ENCODE data around the gene CACNA1G.

The CACNA1G gene

GRCh38 chr17:50594892-50595291 is 34.4 kb downstream of the CACNA1G start:
- H4K8ac ChIP-seq (ENCODE audit: low read depth, low read length) = no peak overlapping the region
- no peak overlapping the region for H3K18ac ChIP-seq (ENCODE audit: low read length)
- H2BK15ac ChIP-seq (replicated peaks; ENCODE audit: low read depth) = no peak overlapping the region

DNA sequence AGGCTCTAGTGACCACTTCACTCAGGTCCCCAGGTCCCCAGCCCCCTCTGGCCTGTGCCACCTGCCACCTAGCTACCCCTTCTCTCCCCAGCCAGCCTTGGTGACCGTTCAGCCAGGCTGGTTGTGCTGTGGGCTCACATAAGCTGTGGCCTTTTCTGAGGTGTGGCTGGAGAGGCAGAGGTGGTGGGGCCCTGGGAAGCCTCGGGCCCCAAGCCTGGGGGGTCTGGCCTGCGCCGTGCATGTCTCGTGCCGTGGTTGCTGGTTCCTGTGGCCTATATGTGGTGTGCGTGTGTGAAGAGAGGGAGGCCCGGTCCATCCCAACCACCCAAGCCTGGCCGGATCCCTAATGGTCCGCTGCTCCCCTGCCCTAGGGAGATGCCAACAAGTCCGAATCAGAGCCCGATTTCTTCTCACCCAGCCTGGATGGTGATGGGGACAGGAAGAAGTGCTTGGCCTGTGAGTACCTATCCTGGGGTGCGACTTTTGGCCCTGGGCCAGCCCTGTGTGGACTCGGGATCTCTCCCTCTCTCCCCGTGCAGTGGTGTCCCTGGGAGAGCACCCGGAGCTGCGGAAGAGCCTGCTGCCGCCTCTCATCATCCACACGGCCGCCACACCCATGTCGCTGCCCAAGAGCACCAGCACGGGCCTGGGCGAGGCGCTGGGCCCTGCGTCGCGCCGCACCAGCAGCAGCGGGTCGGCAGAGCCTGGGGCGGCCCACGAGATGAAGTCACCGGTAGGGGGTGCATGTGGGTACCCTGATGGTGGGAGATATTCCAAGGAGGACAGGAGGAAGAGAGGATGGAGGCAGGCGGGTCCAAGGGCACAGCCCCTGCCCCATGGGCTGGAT is 35.9 kb downstream of the CACNA1G start:
- Histone ChIP-seq H3K27me3 (ENCODE audit: insufficient read depth, low read length, poor library complexity) (no peaks in the 10 kb centered on the region), H4K5ac (ENCODE audit: low read length) (no peak overlapping the region), H3K4ac (ENCODE audit: low read depth, low read length) (no peak overlapping the region), H3K18ac (ENCODE audit: low read length) (no peak overlapping the region), H3K27ac (ENCODE audit: low read depth, low read length) (no peak overlapping the region), H3K4me1 (ENCODE audit: control insufficient read depth, low read depth, low read length) (no peaks in the 10 kb centered on the region), H2BK120ac (ENCODE audit: low read depth, low read length) (no peak overlapping the region), H3K4me2 (ENCODE audit: low read length) (no peak overlapping the region), H3K56ac (ENCODE audit: low read length) (no peak overlapping the region), H3K4me3 (ENCODE audit: low read length) (no peak overlapping the region), H2AK5ac (ENCODE audit: low read length) (no peak overlapping the region), H3K79me1 (ENCODE audit: low read length) (no peaks in the 10 kb centered on the region), H3K79me2 (ENCODE audit: control insufficient read depth, insufficient read depth, low read length) (no peaks in the 10 kb centered on the region), H3K23ac (ENCODE audit: low read length) (no peak overlapping the region), H2BK15ac (replicated peaks; ENCODE audit: low read depth) (no peak overlapping the region), H2BK5ac (ENCODE audit: low read length) (no peak overlapping the region), H3K36me3 (ENCODE audit: control insufficient read depth, insufficient read depth, low read length) (no peaks in the 10 kb centered on the region), H3K9ac (ENCODE audit: low read length) (no peak overlapping the region), H4K8ac (ENCODE audit: low read depth, low read length) (no peak overlapping the region)
- peak; percentile 70 for DNase-seq
- no CpG with 5 or more reads among the region's 34 CpGs for WGBS (ENCODE audit: extremely low coverage, insufficient coverage, low lambda C conversion rate)

More at GRCh38 chr17:50594892-50595291, 34.4 kb downstream of the CACNA1G start:
- Histone ChIP-seq H2AK5ac (ENCODE audit: low read length) (no peak overlapping the region), H3K79me1 (ENCODE audit: low read length) (no peaks in the 10 kb centered on the region), H3K36me3 (ENCODE audit: control insufficient read depth, insufficient read depth, low read length) (no peaks in the 10 kb centered on the region), H3K4me1 (ENCODE audit: control insufficient read depth, low read depth, low read length) (no peaks in the 10 kb centered on the region), H3K4ac (ENCODE audit: low read depth, low read length) (no peak overlapping the region), H3K4me2 (ENCODE audit: low read length) (no peak overlapping the region), H2BK120ac (ENCODE audit: low read depth, low read length) (no peak overlapping the region), H3K23ac (ENCODE audit: low read length) (no peak overlapping the region), H2BK5ac (ENCODE audit: low read length) (no peak overlapping the region), H4K5ac (ENCODE audit: low read length) (no peak overlapping the region), H3K4me3 (ENCODE audit: low read length) (no peak overlapping the region), H3K27me3 (ENCODE audit: insufficient read depth, low read length, poor library complexity) (no peaks in the 10 kb centered on the region), H3K56ac (ENCODE audit: low read length) (no peak overlapping the region), H3K79me2 (ENCODE audit: control insufficient read depth, insufficient read depth, low read length) (no peaks in the 10 kb centered on the region), H3K27ac (ENCODE audit: low read depth, low read length) (no peak overlapping the region), H3K9ac (ENCODE audit: low read length) (no peak overlapping the region)
- no CpG with 5 or more reads among the region's 21 CpGs for WGBS (ENCODE audit: extremely low coverage, insufficient coverage, low lambda C conversion rate)
- DNase-seq = no peak

DNA sequence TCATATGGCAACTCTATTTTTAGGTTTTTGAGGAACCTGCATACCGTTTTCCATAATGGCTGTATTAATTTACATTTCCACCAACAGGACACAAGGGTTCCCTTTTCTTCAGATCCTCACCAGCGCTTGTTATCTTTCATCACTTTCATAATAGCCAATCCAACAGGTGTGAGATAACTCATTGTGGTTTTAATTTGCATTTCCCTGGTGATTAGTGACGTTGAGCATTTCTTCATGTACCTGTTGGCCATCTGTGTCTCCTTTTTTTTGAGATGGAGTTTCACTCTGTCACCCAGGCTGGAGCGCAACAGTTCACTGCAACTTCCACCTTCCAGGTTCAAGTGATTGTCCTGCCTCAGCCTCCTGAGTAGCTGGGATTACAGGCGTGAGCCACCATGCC is 38.0 kb downstream of the CACNA1G start:
- H3K79me1 ChIP-seq (ENCODE audit: low read length) = no peaks in the 10 kb centered on the region
- no peak overlapping the region for H4K8ac ChIP-seq (ENCODE audit: low read depth, low read length)
- H3K18ac ChIP-seq (ENCODE audit: low read length) = no peak overlapping the region
- no peak overlapping the region for H3K4ac ChIP-seq (ENCODE audit: low read depth, low read length)
- no peak overlapping the region for H3K23ac ChIP-seq (ENCODE audit: low read length)
- H2BK15ac ChIP-seq (replicated peaks; ENCODE audit: low read depth) = no peak overlapping the region
- no peak overlapping the region for H2BK5ac ChIP-seq (ENCODE audit: low read length)
- H3K4me3 ChIP-seq (ENCODE audit: low read length) = no peak overlapping the region
- no peak overlapping the region for H3K9ac ChIP-seq (ENCODE audit: low read length)
- no peak overlapping the region for H2BK120ac ChIP-seq (ENCODE audit: low read depth, low read length)
- no peak overlapping the region for H4K5ac ChIP-seq (ENCODE audit: low read length)
- DNase-seq = no peak
- H3K27me3 ChIP-seq (ENCODE audit: insufficient read depth, low read length, poor library complexity) = no peaks in the 10 kb centered on the region
- no peak overlapping the region for H3K56ac ChIP-seq (ENCODE audit: low read length)
- no peak overlapping the region for H3K27ac ChIP-seq (ENCODE audit: low read depth, low read length)
- no peaks in the 10 kb centered on the region for H3K4me1 ChIP-seq (ENCODE audit: control insufficient read depth, low read depth, low read length)
- no peaks in the 10 kb centered on the region for H3K36me3 ChIP-seq (ENCODE audit: control insufficient read depth, insufficient read depth, low read length)
- no peaks in the 10 kb centered on the region for H3K79me2 ChIP-seq (ENCODE audit: control insufficient read depth, insufficient read depth, low read length)
- no peak overlapping the region for H2AK5ac ChIP-seq (ENCODE audit: low read length)
- H3K4me2 ChIP-seq (ENCODE audit: low read length) = no peak overlapping the region
- no CpG with 5 or more reads among the region's 5 CpGs for WGBS (ENCODE audit: extremely low coverage, insufficient coverage, low lambda C conversion rate)

DNA sequence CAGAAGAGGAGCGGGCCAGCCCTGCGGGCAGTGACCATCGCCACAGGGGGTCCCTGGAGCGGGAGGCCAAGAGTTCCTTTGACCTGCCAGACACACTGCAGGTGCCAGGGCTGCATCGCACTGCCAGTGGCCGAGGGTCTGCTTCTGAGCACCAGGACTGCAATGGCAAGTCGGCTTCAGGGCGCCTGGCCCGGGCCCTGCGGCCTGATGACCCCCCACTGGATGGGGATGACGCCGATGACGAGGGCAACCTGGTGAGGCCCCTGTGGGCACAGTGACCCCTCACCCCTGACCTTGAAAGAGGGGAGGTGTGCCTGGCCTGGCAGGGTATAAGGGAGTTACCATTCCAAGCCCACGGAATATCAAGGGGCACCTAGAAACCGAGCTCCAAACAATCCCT is 39.1 kb downstream of the CACNA1G start:
- Histone ChIP-seq H2AK5ac (ENCODE audit: low read length) (no peak overlapping the region), H3K36me3 (ENCODE audit: control insufficient read depth, insufficient read depth, low read length) (no peaks in the 10 kb centered on the region), H3K27ac (ENCODE audit: low read depth, low read length) (no peak overlapping the region), H3K18ac (ENCODE audit: low read length) (no peak overlapping the region), H2BK5ac (ENCODE audit: low read length) (no peak overlapping the region), H3K27me3 (ENCODE audit: insufficient read depth, low read length, poor library complexity) (no peaks in the 10 kb centered on the region), H3K9ac (ENCODE audit: low read length) (no peak overlapping the region), H3K79me1 (ENCODE audit: low read length) (no peaks in the 10 kb centered on the region), H3K4me3 (ENCODE audit: low read length) (no peak overlapping the region), H3K4me2 (ENCODE audit: low read length) (no peak overlapping the region), H3K4me1 (ENCODE audit: control insufficient read depth, low read depth, low read length) (no peaks in the 10 kb centered on the region), H2BK15ac (replicated peaks; ENCODE audit: low read depth) (no peak overlapping the region), H3K4ac (ENCODE audit: low read depth, low read length) (no peak overlapping the region), H2BK120ac (ENCODE audit: low read depth, low read length) (no peak overlapping the region), H3K56ac (ENCODE audit: low read length) (no peak overlapping the region), H3K79me2 (ENCODE audit: control insufficient read depth, insufficient read depth, low read length) (no peaks in the 10 kb centered on the region), H4K8ac (ENCODE audit: low read depth, low read length) (no peak overlapping the region), H4K5ac (ENCODE audit: low read length) (no peak overlapping the region), H3K23ac (ENCODE audit: low read length) (no peak overlapping the region)
- no peak for DNase-seq
- WGBS (ENCODE audit: extremely low coverage, insufficient coverage, low lambda C conversion rate) = no CpG with 5 or more reads among the region's 15 CpGs

DNA sequence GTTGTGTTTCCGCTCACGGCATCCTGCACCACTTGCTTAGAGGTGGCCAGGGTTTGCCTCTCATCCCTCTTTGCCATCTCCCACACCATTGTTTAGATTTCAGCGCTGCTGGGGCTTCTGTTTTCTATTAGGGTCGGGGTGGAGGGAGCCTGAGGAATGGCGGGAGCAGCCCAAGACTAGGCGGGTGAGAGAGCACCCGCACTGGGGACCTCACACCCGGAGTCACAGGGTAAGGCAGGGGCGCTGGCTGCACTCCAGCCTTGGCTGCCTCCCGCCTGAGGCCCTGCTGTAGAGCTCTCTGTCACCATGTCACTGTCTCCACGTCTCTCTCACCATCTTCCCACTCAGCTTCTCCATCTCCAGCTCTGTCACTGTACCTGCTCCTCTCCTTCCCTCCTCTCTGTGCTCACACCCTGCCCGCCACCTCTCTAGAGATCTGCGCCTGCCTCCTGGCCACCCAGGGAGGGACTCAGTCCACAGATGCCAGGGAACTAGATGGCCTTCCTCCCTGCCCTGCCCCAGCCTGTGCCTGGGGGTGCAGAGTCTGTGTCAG is 41.4 kb downstream of the CACNA1G start:
- DNase-seq = no peak
- WGBS (ENCODE audit: extremely low coverage, insufficient coverage, low lambda C conversion rate) = no CpG with 5 or more reads among the region's 13 CpGs
- Histone ChIP-seq H3K56ac (ENCODE audit: low read length) (no peak overlapping the region), H4K8ac (ENCODE audit: low read depth, low read length) (no peak overlapping the region), H3K4me1 (ENCODE audit: control insufficient read depth, low read depth, low read length) (no peaks in the 10 kb centered on the region), H2BK15ac (replicated peaks; ENCODE audit: low read depth) (no peak overlapping the region), H3K4ac (ENCODE audit: low read depth, low read length) (no peak overlapping the region), H3K18ac (ENCODE audit: low read length) (no peak overlapping the region), H2BK120ac (ENCODE audit: low read depth, low read length) (no peak overlapping the region), H3K9ac (ENCODE audit: low read length) (no peak overlapping the region), H2AK5ac (ENCODE audit: low read length) (no peak overlapping the region), H3K36me3 (ENCODE audit: control insufficient read depth, insufficient read depth, low read length) (no peaks in the 10 kb centered on the region), H3K4me2 (ENCODE audit: low read length) (no peak overlapping the region), H4K5ac (ENCODE audit: low read length) (no peak overlapping the region), H3K4me3 (ENCODE audit: low read length) (no peak overlapping the region), H3K79me1 (ENCODE audit: low read length) (no peaks in the 10 kb centered on the region), H3K23ac (ENCODE audit: low read length) (no peak overlapping the region), H3K27ac (ENCODE audit: low read depth, low read length) (no peak overlapping the region), H2BK5ac (ENCODE audit: low read length) (no peak overlapping the region), H3K79me2 (ENCODE audit: control insufficient read depth, insufficient read depth, low read length) (no peaks in the 10 kb centered on the region), H3K27me3 (ENCODE audit: insufficient read depth, low read length, poor library complexity) (no peaks in the 10 kb centered on the region)

All from mesendoderm (in vitro differentiated cells).